ENCODE results near the gene FAM72C. TPM values are rescaled to one million over a fixed set of nuclear protein-coding genes. Genes with fewer than 3 reads are reported as not detected.
"Not testable (repeated sequence)": the region's sequence is repeated elsewhere in the genome, so short reads cannot be mapped to it uniquely, and the experiment has no call there.

Gene FAM72C
- total RNA-seq, 1 donor from 2014 or later = 0.61 TPM

- not testable (repeated sequence) for H3K4me2 ChIP-seq (ENCODE audit: low read length); H3K27me3 Mint-ChIP-seq (ENCODE audit: low read depth, unreplicated experiment); FAIRE-seq; H3K4me3 ChIP-seq (ENCODE audit: insufficient read depth, low read depth, low read length); H2AFZ ChIP-seq (ENCODE audit: low read depth, low read length); H3K9me3 Mint-ChIP-seq (ENCODE audit: unreplicated experiment); H3K36me3 Mint-ChIP-seq (ENCODE audit: low read depth, unreplicated experiment); H3K27ac ChIP-seq (ENCODE audit: low read depth, low read length); H3K27ac Mint-ChIP-seq (ENCODE audit: unreplicated experiment); H3K9ac ChIP-seq (ENCODE audit: low read length); H4K20me1 ChIP-seq (ENCODE audit: insufficient read depth, low read length); DNase-seq (ENCODE audit: low read depth); H3K4me1 ChIP-seq (ENCODE audit: insufficient read depth, low read length); H3K4me1 Mint-ChIP-seq (ENCODE audit: low read depth, unreplicated experiment); H3K36me3 ChIP-seq (ENCODE audit: insufficient read depth, low read length); H3K4me3 Mint-ChIP-seq (ENCODE audit: unreplicated experiment); H3K9me3 ChIP-seq (ENCODE audit: insufficient read depth, low read depth, low read length); H3K27me3 ChIP-seq (ENCODE audit: insufficient read depth, low read length); H3K79me2 ChIP-seq (ENCODE audit: insufficient read depth, low read length)
Observed at GRCh38 chr1:143947749-143948148, 24.0 kb downstream of the FAM72C start.

GRCh38 chr1:143945253-143945652 is 26.5 kb downstream of the FAM72C start:
- not testable (repeated sequence) for H3K4me3 Mint-ChIP-seq (ENCODE audit: unreplicated experiment); H3K27me3 Mint-ChIP-seq (ENCODE audit: low read depth, unreplicated experiment); H2AFZ ChIP-seq (ENCODE audit: low read depth, low read length); H3K36me3 Mint-ChIP-seq (ENCODE audit: low read depth, unreplicated experiment); H3K36me3 ChIP-seq (ENCODE audit: insufficient read depth, low read length); H3K4me3 ChIP-seq (ENCODE audit: insufficient read depth, low read depth, low read length); FAIRE-seq; H3K9me3 ChIP-seq (ENCODE audit: insufficient read depth, low read depth, low read length); H3K4me2 ChIP-seq (ENCODE audit: low read length); H3K79me2 ChIP-seq (ENCODE audit: insufficient read depth, low read length); H3K9me3 Mint-ChIP-seq (ENCODE audit: unreplicated experiment); H3K27ac ChIP-seq (ENCODE audit: low read depth, low read length); H3K27me3 ChIP-seq (ENCODE audit: insufficient read depth, low read length); H3K9ac ChIP-seq (ENCODE audit: low read length); H3K4me1 ChIP-seq (ENCODE audit: insufficient read depth, low read length); H3K27ac Mint-ChIP-seq (ENCODE audit: unreplicated experiment); DNase-seq (ENCODE audit: low read depth); H3K4me1 Mint-ChIP-seq (ENCODE audit: low read depth, unreplicated experiment); H4K20me1 ChIP-seq (ENCODE audit: insufficient read depth, low read length)

GRCh38 chr1:143944576-143945240 is 27.1 kb downstream of the FAM72C start:
- H3K27me3 Mint-ChIP-seq (ENCODE audit: low read depth, unreplicated experiment); H3K4me1 ChIP-seq (ENCODE audit: insufficient read depth, low read length); H3K36me3 ChIP-seq (ENCODE audit: insufficient read depth, low read length); H3K9me3 ChIP-seq (ENCODE audit: insufficient read depth, low read depth, low read length); DNase-seq (ENCODE audit: low read depth); H3K4me1 Mint-ChIP-seq (ENCODE audit: low read depth, unreplicated experiment); H3K36me3 Mint-ChIP-seq (ENCODE audit: low read depth, unreplicated experiment); H2AFZ ChIP-seq (ENCODE audit: low read depth, low read length); H3K9me3 Mint-ChIP-seq (ENCODE audit: unreplicated experiment); H3K9ac ChIP-seq (ENCODE audit: low read length); H3K79me2 ChIP-seq (ENCODE audit: insufficient read depth, low read length); H3K4me2 ChIP-seq (ENCODE audit: low read length); H3K4me3 ChIP-seq (ENCODE audit: insufficient read depth, low read depth, low read length); H4K20me1 ChIP-seq (ENCODE audit: insufficient read depth, low read length); H3K4me3 Mint-ChIP-seq (ENCODE audit: unreplicated experiment); H3K27ac ChIP-seq (ENCODE audit: low read depth, low read length); H3K27me3 ChIP-seq (ENCODE audit: insufficient read depth, low read length); H3K27ac Mint-ChIP-seq (ENCODE audit: unreplicated experiment); FAIRE-seq: not testable (repeated sequence)

GRCh38 chr1:143943319-143943978 is 28.3 kb downstream of the FAM72C start:
- H3K4me3 Mint-ChIP-seq (ENCODE audit: unreplicated experiment); H3K27me3 ChIP-seq (ENCODE audit: insufficient read depth, low read length); FAIRE-seq; H3K9me3 ChIP-seq (ENCODE audit: insufficient read depth, low read depth, low read length); H3K79me2 ChIP-seq (ENCODE audit: insufficient read depth, low read length); H3K36me3 Mint-ChIP-seq (ENCODE audit: low read depth, unreplicated experiment); H3K27ac ChIP-seq (ENCODE audit: low read depth, low read length); H3K4me3 ChIP-seq (ENCODE audit: insufficient read depth, low read depth, low read length); H3K27me3 Mint-ChIP-seq (ENCODE audit: low read depth, unreplicated experiment); H3K4me1 Mint-ChIP-seq (ENCODE audit: low read depth, unreplicated experiment); H3K9ac ChIP-seq (ENCODE audit: low read length); H3K4me1 ChIP-seq (ENCODE audit: insufficient read depth, low read length); DNase-seq (ENCODE audit: low read depth); H3K36me3 ChIP-seq (ENCODE audit: insufficient read depth, low read length); H3K9me3 Mint-ChIP-seq (ENCODE audit: unreplicated experiment); H2AFZ ChIP-seq (ENCODE audit: low read depth, low read length); H4K20me1 ChIP-seq (ENCODE audit: insufficient read depth, low read length); H3K27ac Mint-ChIP-seq (ENCODE audit: unreplicated experiment); H3K4me2 ChIP-seq (ENCODE audit: low read length): not testable (repeated sequence)

GRCh38 chr1:143942238-143942860 is 29.4 kb downstream of the FAM72C start:
- H3K36me3 Mint-ChIP-seq (ENCODE audit: low read depth, unreplicated experiment); H3K9ac ChIP-seq (ENCODE audit: low read length); H3K27me3 ChIP-seq (ENCODE audit: insufficient read depth, low read length); H2AFZ ChIP-seq (ENCODE audit: low read depth, low read length); H3K9me3 Mint-ChIP-seq (ENCODE audit: unreplicated experiment); H3K4me3 ChIP-seq (ENCODE audit: insufficient read depth, low read depth, low read length); H3K27me3 Mint-ChIP-seq (ENCODE audit: low read depth, unreplicated experiment); H3K79me2 ChIP-seq (ENCODE audit: insufficient read depth, low read length); H4K20me1 ChIP-seq (ENCODE audit: insufficient read depth, low read length); H3K27ac ChIP-seq (ENCODE audit: low read depth, low read length); H3K4me1 ChIP-seq (ENCODE audit: insufficient read depth, low read length); H3K27ac Mint-ChIP-seq (ENCODE audit: unreplicated experiment); FAIRE-seq; H3K4me1 Mint-ChIP-seq (ENCODE audit: low read depth, unreplicated experiment); H3K9me3 ChIP-seq (ENCODE audit: insufficient read depth, low read depth, low read length); H3K36me3 ChIP-seq (ENCODE audit: insufficient read depth, low read length); DNase-seq (ENCODE audit: low read depth); H3K4me3 Mint-ChIP-seq (ENCODE audit: unreplicated experiment); H3K4me2 ChIP-seq (ENCODE audit: low read length): not testable (repeated sequence)

- H3K27ac Mint-ChIP-seq (ENCODE audit: unreplicated experiment); H3K27ac ChIP-seq (ENCODE audit: low read depth, low read length); H3K4me3 ChIP-seq (ENCODE audit: insufficient read depth, low read depth, low read length); H2AFZ ChIP-seq (ENCODE audit: low read depth, low read length); H3K9me3 Mint-ChIP-seq (ENCODE audit: unreplicated experiment); H3K4me3 Mint-ChIP-seq (ENCODE audit: unreplicated experiment); DNase-seq (ENCODE audit: low read depth); H3K36me3 ChIP-seq (ENCODE audit: insufficient read depth, low read length); H3K4me1 ChIP-seq (ENCODE audit: insufficient read depth, low read length); H3K9me3 ChIP-seq (ENCODE audit: insufficient read depth, low read depth, low read length); H3K27me3 Mint-ChIP-seq (ENCODE audit: low read depth, unreplicated experiment); H3K9ac ChIP-seq (ENCODE audit: low read length); H3K4me1 Mint-ChIP-seq (ENCODE audit: low read depth, unreplicated experiment); H3K79me2 ChIP-seq (ENCODE audit: insufficient read depth, low read length); H4K20me1 ChIP-seq (ENCODE audit: insufficient read depth, low read length); H3K36me3 Mint-ChIP-seq (ENCODE audit: low read depth, unreplicated experiment); FAIRE-seq; H3K27me3 ChIP-seq (ENCODE audit: insufficient read depth, low read length); H3K4me2 ChIP-seq (ENCODE audit: low read length): not testable (repeated sequence)
Observed at GRCh38 chr1:143939666-143940065, 32.1 kb downstream of the FAM72C start.

Measured in astrocyte (in vitro differentiated cells and primary cell).